Measurements from ENCODE around the gene DSC1.

GRCh38 chr18:31091350-31091749 is 71.3 kb downstream of the DSC1 start:
- no peak for TF ChIP-seq CTCF (IDR thresholded peaks at IDR 0.05)
- TF ChIP-seq EP300 (IDR thresholded peaks at IDR 0.05), result no peak
- no peak for TF ChIP-seq POLR2A (IDR thresholded peaks at IDR 0.05)
